ENCODE data around the gene HSH2D. TPM values are rescaled to one million over a fixed set of nuclear protein-coding genes. Genes with fewer than 3 reads are reported as not detected.
"Not testable (repeated sequence)": the region's sequence is repeated elsewhere in the genome, so short reads cannot be mapped to it uniquely, and the experiment has no call there.

Gene HSH2D
- total RNA-seq, 1 donor from 2014 or later = not detected

DNA sequence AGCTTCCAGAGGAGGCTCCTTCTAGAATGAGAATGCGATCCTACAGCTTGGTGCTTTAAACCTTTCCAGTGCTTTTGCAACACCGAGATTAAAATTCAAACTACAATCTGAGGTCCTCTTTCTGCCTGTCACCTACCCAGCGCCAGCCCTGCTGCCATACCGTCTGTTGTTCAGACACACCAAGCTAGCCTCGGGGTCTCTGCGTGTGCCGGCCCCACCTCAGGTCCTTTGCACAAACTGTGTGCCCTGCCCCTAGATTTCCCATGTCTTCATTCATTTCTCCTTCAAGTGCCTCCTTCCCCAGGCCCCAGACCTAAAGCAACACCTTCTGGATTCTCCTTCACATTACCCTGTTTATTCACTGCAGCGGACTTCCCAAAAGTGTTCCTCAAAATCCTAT is 11.1 kb downstream of the HSH2D start:
- no peak for DNase-seq (ENCODE audit: low read depth)

DNA sequence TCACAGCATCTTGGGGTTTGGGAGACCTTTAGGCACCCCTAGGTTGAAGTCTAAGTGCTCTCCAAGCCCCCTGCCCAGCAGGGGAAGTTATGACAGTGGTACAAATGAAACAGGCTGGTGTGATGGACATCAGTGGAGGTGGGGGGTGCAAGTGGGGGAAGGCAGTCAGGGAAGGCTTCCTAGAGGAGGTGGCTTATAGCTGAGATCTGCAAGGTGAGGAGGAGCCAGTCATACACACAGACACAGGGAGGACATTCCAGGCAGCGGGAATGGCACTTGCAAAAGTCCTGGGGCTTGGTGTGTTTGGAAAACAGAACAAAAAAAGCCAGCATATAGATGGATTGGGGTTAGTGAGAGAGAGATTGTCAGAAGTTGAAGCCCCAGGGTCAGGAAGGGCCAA is 11.6 kb downstream of the HSH2D start:
- no peak for DNase-seq (ENCODE audit: low read depth)

DNA sequence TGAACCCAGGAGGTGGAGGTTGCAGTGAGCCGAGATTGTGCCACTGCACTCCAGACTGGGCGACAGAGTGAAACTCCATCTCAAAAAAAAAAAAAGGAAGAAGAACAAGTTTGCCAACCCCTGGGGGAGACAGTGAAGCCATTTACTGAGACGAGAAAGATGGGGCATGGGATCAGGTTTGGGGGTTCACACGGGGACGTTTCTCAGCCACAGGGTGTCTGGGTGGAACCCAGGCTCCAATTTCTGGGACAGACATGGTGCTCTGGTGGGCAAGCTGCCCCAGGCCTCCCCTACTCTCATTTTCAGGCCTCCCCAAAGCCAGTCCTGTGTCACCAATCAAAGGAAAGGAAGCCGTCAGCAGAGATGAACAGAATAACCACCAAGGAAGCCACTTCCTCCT is 13.4 kb downstream of the HSH2D start:
- DNase-seq (ENCODE audit: low read depth) = no peak

DNA sequence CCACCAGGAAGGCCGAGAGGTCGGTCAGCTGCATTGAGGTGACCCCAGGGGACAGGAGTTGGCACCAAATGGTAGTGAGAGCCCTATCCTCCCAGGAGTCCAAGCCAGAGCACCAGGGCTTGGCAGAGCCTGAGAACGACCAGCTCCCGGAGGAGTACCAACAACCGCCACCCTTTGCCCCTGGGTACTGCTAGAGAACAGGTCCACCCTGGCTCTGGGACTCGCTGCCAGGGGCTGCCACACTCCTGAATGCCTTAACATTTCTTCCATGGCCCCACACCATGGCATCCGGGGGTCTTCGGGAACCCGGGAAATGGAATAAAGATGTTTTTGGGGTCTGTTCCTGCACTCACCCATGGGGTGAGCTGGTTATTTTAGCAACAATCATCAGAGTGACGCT is 14.1 kb downstream of the HSH2D start:
- DNase-seq (ENCODE audit: low read depth) = no peak

GRCh38 chr19:16159655-16160054 is 16.2 kb downstream of the HSH2D start:
- no peak for DNase-seq (ENCODE audit: low read depth)

DNA sequence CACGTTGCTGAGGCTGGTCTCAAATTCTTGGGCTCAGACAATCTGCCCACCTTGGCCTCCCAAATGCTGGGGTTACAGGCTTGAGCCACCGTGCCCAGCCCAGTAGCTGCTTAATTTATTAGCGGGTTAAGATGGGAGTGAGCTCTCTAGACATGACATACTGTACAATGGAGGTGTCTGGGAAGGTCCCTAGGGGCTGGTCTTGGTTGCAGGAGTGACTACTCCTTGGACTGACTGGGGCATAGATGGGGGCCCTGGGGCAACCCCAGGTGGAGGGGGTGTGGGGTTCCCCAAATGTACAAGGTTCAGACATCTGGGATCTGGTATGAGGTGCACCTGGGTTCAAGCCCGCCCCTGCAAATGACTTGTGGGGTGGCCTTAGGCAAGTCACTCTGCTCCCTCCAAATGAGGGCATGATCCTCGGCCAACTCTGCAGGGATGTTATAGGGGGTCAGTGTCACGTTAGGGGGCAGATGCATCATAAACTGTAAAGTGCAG is 17.0 kb downstream of the HSH2D start:
- DNase-seq (ENCODE audit: low read depth) = no peak

DNA sequence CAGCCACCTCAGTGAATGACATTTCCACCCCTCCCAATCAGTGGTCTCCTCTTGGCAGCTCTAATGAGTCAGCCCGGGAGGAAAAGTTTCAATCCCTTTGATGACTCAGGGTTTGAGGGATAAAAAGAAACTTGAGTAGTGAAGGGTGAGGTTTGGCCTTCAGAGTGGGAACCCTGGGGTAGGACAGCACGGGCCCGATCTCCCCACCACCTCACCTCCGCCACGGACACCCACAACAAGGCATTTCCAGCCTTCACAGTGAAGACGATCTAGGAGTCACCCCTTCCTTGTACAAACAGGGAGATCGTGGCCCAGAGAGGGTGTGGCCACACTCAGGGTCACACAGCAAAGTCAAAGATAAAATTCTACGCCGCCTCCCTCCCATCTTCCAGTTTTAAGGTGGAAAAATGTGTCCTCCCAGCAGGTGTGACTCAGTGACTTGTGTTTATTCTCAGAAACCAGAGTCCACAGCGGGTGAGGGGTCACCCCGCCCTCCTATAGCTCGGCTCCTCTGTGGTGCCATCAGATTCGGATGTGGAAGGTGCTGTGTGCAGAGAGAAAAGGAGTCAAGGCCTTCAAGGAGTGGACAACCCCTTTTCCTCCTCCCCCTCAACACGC is 17.6 kb downstream of the HSH2D start:
- DNase-seq (ENCODE audit: low read depth) = peak; percentile 70

- DNase-seq (ENCODE audit: low read depth) = peak; percentile 49
Observed at GRCh38 chr19:16161840-16162239, 18.4 kb downstream of the HSH2D start.

DNA sequence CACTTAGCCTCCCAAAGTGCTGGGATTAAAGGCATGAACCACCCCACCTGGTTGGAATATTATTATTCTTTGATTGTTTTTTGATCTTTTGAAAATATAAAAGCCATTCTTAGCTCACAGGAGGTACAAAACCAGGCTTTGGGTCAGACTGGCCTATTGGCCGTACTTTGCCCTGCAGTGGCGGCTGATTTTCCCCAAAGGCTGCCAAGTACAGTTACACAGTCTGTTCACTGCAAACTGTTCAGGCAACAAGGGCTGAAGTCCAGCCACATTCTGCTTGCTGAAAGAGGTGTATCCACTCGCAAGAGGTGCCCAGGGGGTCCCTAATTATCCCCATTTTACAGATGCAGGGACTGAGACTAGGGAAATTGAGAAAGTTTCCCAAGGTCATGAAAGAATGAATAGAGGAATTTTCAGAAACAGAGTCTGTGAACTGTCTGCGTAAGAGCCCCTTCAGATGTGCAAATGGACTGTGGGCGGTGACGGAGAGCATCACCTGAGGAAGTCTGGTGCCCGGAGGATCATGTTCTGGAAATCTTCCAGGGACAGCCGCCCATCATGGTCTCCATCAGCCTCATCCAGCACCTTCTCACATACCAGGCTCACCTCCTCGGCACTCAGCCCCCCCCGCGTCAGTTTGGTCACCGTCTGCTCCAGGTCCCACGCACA is 20.9 kb downstream of the HSH2D start:
- no peak for DNase-seq (ENCODE audit: low read depth)

GRCh38 chr19:16166417-16166816 is 22.9 kb downstream of the HSH2D start:
- DNase-seq (ENCODE audit: low read depth) = no peak

DNA sequence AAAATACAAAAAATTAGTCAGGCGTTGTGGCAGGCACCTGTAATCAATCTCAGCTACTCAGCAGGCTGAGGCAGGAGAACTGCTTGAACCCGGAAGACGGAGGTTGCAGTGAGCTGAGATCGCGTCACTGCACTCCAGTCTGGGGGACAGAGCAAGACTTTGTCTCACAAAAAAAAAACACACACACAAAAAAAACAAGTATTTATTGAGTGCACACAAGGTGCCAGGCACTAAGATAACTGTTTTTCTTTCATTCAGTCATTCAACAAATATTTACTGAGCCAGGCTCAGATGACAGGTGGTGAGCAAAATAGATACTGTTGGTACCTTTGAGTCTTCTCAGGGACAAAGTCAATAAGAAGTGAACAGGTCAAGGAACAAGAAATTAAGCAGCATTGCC is 23.6 kb downstream of the HSH2D start:
- DNase-seq (ENCODE audit: low read depth) = no peak

DNA sequence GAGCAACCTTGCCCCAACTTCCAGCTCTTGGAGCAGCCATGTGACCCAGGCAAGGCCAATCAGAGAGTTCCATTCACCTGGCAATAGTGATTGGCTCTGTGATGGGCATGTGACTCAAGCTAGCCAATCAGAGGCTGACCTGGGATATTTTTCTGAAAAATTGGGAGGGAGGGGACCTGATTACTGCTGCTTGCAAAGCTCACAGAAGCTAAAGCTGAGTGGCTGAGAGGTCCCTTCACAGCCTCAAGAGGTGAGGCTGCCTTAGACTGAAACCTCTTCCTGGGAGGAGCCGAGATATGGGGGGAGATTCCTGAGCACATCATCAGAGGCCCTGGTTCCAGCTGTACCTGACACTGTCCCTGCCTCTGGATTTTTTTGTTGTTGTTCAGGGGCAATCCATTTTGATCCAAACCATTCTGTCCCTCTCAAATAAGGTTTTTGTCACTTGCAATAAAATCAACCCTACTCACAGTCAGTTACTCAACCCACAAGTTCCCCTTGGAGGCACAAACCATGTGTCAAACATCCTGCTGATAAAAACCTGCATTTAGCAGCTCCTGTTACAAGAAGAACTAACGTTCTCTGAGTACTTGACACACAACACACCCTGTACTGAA is 25.1 kb downstream of the HSH2D start:
- DNase-seq (ENCODE audit: low read depth) = no peak

DNA sequence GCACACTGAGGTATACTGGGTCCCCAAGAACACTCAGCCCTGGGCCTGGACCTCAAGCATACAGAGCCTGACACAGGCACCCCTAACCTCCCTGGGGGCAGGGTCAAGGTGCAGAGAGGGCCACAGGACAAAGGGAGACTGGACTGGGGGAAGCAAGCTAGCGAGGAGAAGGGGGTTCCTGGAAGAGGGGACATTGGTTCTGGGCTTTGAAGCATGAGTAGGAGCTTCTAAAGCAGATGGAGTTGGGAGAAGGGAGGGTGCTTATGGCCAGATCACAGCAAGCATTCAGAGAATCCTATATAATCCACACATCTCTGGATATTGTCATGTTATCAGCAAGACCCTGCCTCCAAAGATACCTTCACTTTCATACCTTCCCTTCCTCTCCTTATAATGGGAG is 26.6 kb downstream of the HSH2D start:
- no peak for DNase-seq (ENCODE audit: low read depth)

- no peak for DNase-seq (ENCODE audit: low read depth)
Observed at GRCh38 chr19:16175954-16176353, 32.5 kb downstream of the HSH2D start.

DNA sequence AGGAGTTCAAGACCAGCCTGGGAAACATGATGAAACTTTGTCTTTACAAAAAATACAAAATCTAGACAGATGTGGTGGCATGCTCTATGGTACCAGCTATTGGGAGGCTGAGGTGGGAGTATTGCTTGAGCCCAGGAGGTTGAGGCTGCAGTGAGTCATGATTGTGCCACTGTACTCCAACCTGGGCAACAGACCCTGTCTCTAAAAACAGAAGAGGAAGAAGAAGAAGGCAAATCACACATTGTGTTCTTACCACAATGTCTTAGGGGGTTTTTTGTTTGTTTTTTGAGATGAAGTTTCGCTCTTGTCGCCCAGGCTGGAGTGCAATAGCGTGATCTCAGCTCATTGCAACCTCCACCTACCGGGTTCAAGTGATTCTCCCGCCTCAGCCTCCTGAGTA is 35.4 kb downstream of the HSH2D start:
- DNase-seq (ENCODE audit: low read depth) = not testable (repeated sequence)

GRCh38 chr19:16180611-16181010 is 37.1 kb downstream of the HSH2D start:
- DNase-seq (ENCODE audit: low read depth) = peak; percentile 71

DNA sequence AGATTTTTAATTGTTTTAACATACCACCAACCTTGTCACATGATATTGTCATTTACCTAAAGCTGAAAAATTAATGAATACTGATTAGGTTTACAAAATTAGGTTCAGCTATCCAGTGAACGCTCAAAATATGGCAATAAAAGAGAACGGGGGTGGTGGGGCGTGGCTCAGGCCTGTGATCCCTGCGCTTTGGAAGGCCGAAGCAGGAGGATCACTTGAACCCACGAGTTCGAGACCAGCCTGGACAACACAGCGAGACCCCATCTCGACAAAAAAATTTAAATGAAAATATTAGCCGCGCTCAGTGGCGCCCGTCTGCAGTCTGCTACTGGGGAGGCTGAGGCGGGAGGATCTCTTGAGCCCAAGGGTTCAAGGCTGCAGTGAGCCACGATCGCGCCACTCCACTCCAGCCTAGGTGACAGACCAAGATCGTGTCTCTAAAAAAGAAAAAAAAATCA is 41.2 kb downstream of the HSH2D start:
- no peak for DNase-seq (ENCODE audit: low read depth)

- peak; percentile 100 for DNase-seq (ENCODE audit: low read depth)
Observed at GRCh38 chr19:16185123-16185767, 41.8 kb downstream of the HSH2D start, which contains the start of gene FAM32A. TSS of gene FAM32A (plus strand) at chr19:16185410. CDS start at chr19:16185443, 33 bp downstream.

- DNase-seq (ENCODE audit: low read depth) = peak; percentile 70
Observed at GRCh38 chr19:16185768-16186123, 42.3 kb downstream of the HSH2D start.

GRCh38 chr19:16188521-16188920 is 45.0 kb downstream of the HSH2D start:
- peak; percentile 52 for DNase-seq (ENCODE audit: low read depth)

DNA sequence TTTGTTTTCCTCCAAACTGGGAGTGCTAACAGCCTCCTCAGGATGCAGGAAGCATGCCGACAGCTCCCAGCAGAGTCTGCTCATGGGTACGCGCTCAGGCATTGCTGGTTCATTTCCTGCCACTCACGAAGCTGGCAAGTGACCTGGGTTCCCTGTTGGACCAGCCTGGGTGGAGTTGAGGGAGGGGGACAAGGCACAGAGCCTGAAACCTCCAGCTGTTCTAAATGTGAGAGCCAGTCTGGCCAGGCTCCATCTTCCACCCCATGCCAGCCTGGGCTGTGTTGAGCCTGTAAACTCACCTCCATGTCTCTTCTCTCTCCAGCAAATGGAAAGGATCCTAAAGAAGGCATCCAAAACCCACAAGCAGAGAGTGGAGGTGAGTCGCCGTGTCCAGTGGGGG is 46.7 kb downstream of the HSH2D start:
- DNase-seq (ENCODE audit: low read depth) = no peak

GRCh38 chr19:16190736-16191135 is 47.3 kb downstream of the HSH2D start:
- no peak for DNase-seq (ENCODE audit: low read depth)

All from myocyte (in vitro differentiated cells).